ENCODE measurements around the gene PTGFRN.

The PTGFRN gene

GRCh38 chr1:116997066-116997465 lies 87.3 kb downstream of the PTGFRN start:
- no peak for DNase-seq

- no peak for DNase-seq
These were observed 87.9 kb downstream of the PTGFRN start for GRCh38 chr1:116997636-116998035.

GRCh38 chr1:116999596-116999995 lies 89.9 kb downstream of the PTGFRN start:
- no peak for DNase-seq

- DNase-seq: no peak
These were observed 90.4 kb downstream of the PTGFRN start for GRCh38 chr1:117000142-117000541.

GRCh38 chr1:117001254-117001927 lies 91.7 kb downstream of the PTGFRN start, which contains the start of gene CD101:
TSS of gene CD101 (plus strand) at chr1:117001760. CDS start at chr1:117001818, 58 bp downstream.
- no peak for DNase-seq

- DNase-seq: no peak
These were observed 93.6 kb downstream of the PTGFRN start for GRCh38 chr1:117003223-117003875.

GRCh38 chr1:117007719-117008013 lies 98.0 kb downstream of the PTGFRN start:
- no peak for DNase-seq

GRCh38 chr1:117008656-117009055 lies 98.9 kb downstream of the PTGFRN start:
- DNase-seq: no peak

- no peak for DNase-seq
These were observed 99.4 kb downstream of the PTGFRN start for GRCh38 chr1:117009132-117009531.

GRCh38 chr1:117010310-117010969 lies 100.7 kb downstream of the PTGFRN start:
- DNase-seq: no peak

- no peak for DNase-seq
These were observed 101.6 kb downstream of the PTGFRN start for GRCh38 chr1:117011334-117011733.

GRCh38 chr1:117013309-117013858 lies 103.7 kb downstream of the PTGFRN start:
- no peak for DNase-seq

- no peak for DNase-seq
These were observed 104.5 kb downstream of the PTGFRN start for GRCh38 chr1:117014209-117014608.

- no peak for DNase-seq
These were observed 106.0 kb downstream of the PTGFRN start for GRCh38 chr1:117015724-117016123.

GRCh38 chr1:117017062-117017461 lies 107.3 kb downstream of the PTGFRN start:
- DNase-seq: peak in 1 of 56 donors; percentile 3

- no peak for DNase-seq
These were observed 107.9 kb downstream of the PTGFRN start for GRCh38 chr1:117017648-117018047.

GRCh38 chr1:117020526-117021156 lies 110.9 kb downstream of the PTGFRN start:
- peak in 14 of 56 donors; percentile 2 to 34 (median 6) for DNase-seq

GRCh38 chr1:117022114-117022513 lies 112.4 kb downstream of the PTGFRN start:
- DNase-seq: no peak

- DNase-seq: no peak
These were observed 115.9 kb downstream of the PTGFRN start for GRCh38 chr1:117025568-117025967.

- no peak for DNase-seq
These were observed 116.6 kb downstream of the PTGFRN start for GRCh38 chr1:117026361-117026760.

GRCh38 chr1:117029685-117030084 lies 120.0 kb downstream of the PTGFRN start:
- no peak for DNase-seq

Data from nucleus accumbens (tissue), 56 donors.